ENCODE data around the gene TBX6. TPM values are rescaled to one million over a fixed set of nuclear protein-coding genes. Genes with fewer than 3 reads are reported as not detected.

Gene TBX6
- total RNA-seq, 6 experiments from 2014 or later, result 0.37 to 0.68 (median 0.42) TPM

GRCh38 chr16:30040221-30040620, 51.5 kb downstream of the TBX6 start:
- 43% methylated on average over 4 of the region's 5 CpGs for WGBS (ENCODE audit: insufficient coverage, low coverage, low lambda C conversion rate, missing lambda C conversion rate)
- no peak for DNase-seq

More at GRCh38 chr16:30040221-30040620, 51.5 kb downstream of the TBX6 start:
- Histone ChIP-seq H3K4me3 (no peak overlapping the region), H3K36me3 (no peaks in the 10 kb centered on the region), H3K27me3 (no peaks in the 10 kb centered on the region), H3K27ac (no peak overlapping the region), H3K9me3 (no peaks in the 10 kb centered on the region), H3K4me1 (no peaks in the 10 kb centered on the region)
- intact Hi-C loops (cut with DNase I), result no loop called here
- TF ChIP-seq, protein P1, sequence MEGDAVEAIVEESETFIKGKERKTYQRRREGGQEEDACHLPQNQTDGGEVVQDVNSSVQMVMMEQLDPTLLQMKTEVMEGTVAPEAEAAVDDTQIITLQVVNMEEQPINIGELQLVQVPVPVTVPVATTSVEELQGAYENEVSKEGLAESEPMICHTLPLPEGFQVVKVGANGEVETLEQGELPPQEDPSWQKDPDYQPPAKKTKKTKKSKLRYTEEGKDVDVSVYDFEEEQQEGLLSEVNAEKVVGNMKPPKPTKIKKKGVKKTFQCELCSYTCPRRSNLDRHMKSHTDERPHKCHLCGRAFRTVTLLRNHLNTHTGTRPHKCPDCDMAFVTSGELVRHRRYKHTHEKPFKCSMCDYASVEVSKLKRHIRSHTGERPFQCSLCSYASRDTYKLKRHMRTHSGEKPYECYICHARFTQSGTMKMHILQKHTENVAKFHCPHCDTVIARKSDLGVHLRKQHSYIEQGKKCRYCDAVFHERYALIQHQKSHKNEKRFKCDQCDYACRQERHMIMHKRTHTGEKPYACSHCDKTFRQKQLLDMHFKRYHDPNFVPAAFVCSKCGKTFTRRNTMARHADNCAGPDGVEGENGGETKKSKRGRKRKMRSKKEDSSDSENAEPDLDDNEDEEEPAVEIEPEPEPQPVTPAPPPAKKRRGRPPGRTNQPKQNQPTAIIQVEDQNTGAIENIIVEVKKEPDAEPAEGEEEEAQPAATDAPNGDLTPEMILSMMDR (IDR thresholded peaks at IDR 0.05), result no peak
- no peak for TF ChIP-seq POLR2A (IDR thresholded peaks at IDR 0.05)
- no peak for ATAC-seq

Other genes starting within 250 kb of the TBX6 start
- 10 to 100 TPM; 35.1 to 96.6 (median 58.2) TPM for gene CDIPT, start 228.7 kb downstream of the TBX6 start, total RNA-seq
- gene SEZ6L2, start 192.4 kb downstream of the TBX6 start, total RNA-seq, result under 1 TPM; 0.15 to 0.56 (median 0.32) TPM
- under 1 TPM in 2 of 6 experiments, not detected in 4; 0.38 to 0.50 TPM for gene ASPHD1, start 191.4 kb downstream of the TBX6 start, total RNA-seq
- gene KCTD13, start 165.7 kb downstream of the TBX6 start, total RNA-seq, result 10 to 100 TPM in 1 of 6 experiments, 1 to 10 TPM in 5; 5.4 to 13.5 (median 7.2) TPM
- 10 to 100 TPM; 49.9 to 75.9 (median 57.1) TPM for gene TMEM219, start 129.8 kb downstream of the TBX6 start, total RNA-seq
- 10 to 100 TPM; 15.8 to 19.6 (median 17.2) TPM for gene TAOK2, start 118.1 kb downstream of the TBX6 start, total RNA-seq
- gene HIRIP3, start 96.3 kb downstream of the TBX6 start, total RNA-seq, result 10 to 100 TPM in 2 of 6 experiments, 1 to 10 TPM in 4; 5.2 to 12.9 (median 9.0) TPM
- 10 to 100 TPM; 22.3 to 45.8 (median 33.2) TPM for gene INO80E, start 95.7 kb downstream of the TBX6 start, total RNA-seq
- gene DOC2A, start 80.9 kb downstream of the TBX6 start, total RNA-seq, result under 1 TPM in 3 of 6 experiments, not detected in 3; 0.16 to 0.66 (median 0.33) TPM
- not detected for gene C16orf92, start 68.7 kb downstream of the TBX6 start, total RNA-seq
- gene TLCD3B, start 60.7 kb downstream of the TBX6 start, total RNA-seq, result not detected
- gene ALDOA, start 26.2 kb downstream of the TBX6 start, total RNA-seq, result 100 to 1,000 TPM; 113 to 580 (median 345) TPM
- 10 to 100 TPM; 43.1 to 59.7 (median 47.0) TPM for gene PPP4C, start 15.9 kb downstream of the TBX6 start, total RNA-seq
- gene YPEL3, start 4.3 kb upstream of the TBX6 start, total RNA-seq, result 10 to 100 TPM; 13.5 to 46.5 (median 21.9) TPM
- gene GDPD3, start 21.6 kb upstream of the TBX6 start, total RNA-seq, result 1 to 10 TPM in 4 of 6 experiments, under 1 TPM in 1, not detected in 1; 0.19 to 2.3 (median 2.3) TPM
- 10 to 100 TPM in 5 of 6 experiments, 1 to 10 TPM in 1; 7.4 to 24.1 (median 16.0) TPM for gene MAPK3, start 31.3 kb upstream of the TBX6 start, total RNA-seq
- 10 to 100 TPM in 1 of 6 experiments, 1 to 10 TPM in 5; 7.0 to 15.2 (median 7.9) TPM for gene CORO1A, start 91.7 kb upstream of the TBX6 start, total RNA-seq
- gene BOLA2B, start 101.7 kb upstream of the TBX6 start, total RNA-seq, result 100 to 1,000 TPM in 1 of 6 experiments, 10 to 100 TPM in 5; 22.9 to 139 (median 25.6) TPM
- gene SLX1A, start 102.0 kb upstream of the TBX6 start, total RNA-seq, result 10 to 100 TPM; 15.5 to 83.2 (median 36.4) TPM
- gene SULT1A3, start 107.3 kb upstream of the TBX6 start, total RNA-seq, result 10 to 100 TPM in 5 of 6 experiments, 1 to 10 TPM in 1; 8.5 to 29.0 (median 11.9) TPM
- 10 to 100 TPM in 1 of 6 experiments, 1 to 10 TPM in 4, under 1 TPM in 1; 0.99 to 11.2 (median 6.7) TPM for gene NPIPB13, start 156.6 kb upstream of the TBX6 start, total RNA-seq